Measurements from ENCODE around the gene LRRC28. TPM values are rescaled to one million over a fixed set of nuclear protein-coding genes. Genes with fewer than 3 reads are reported as not detected.

Gene LRRC28
- total and polyA plus RNA-seq, 9 of the 15 experiments (the other 6 are each of a cell fraction or from before 2014, with no cell fraction given) = 5.5 to 17.4 (median 7.9) TPM

GRCh38 chr15:99250001-99250400 lies 1.3 kb upstream of the LRRC28 start:
- Histone ChIP-seq H3K9me1 (ENCODE audit: control insufficient read depth, insufficient read depth, low read length) (no peaks in the 10 kb centered on the region), H2AFZ (ENCODE audit: low read depth, low read length) (no peak overlapping the region; the same call in 1 of the 2 replicates), H3K9me3 (replicated peaks; ENCODE audit: control insufficient read depth, insufficient read depth, low read depth, low read length) (no peaks in the 10 kb centered on the region), H3K79me2 (ENCODE audit: control insufficient read depth, insufficient read depth, low read length) (no peaks in the 10 kb centered on the region), H4K20me1 (replicated peaks; ENCODE audit: control insufficient read depth, insufficient read depth, low read length) (no peaks in the 10 kb centered on the region), H3K27me3 (ENCODE audit: control insufficient read depth in 2 of 2, insufficient read depth in 2 of 2, low read length in 2 of 2) (no peaks in the 10 kb centered on the region), H3K4me3 (peak overlapping the region; percentile 71), H3K4me2 (ENCODE audit: insufficient read depth, low read length) (no peak overlapping the region; the same call in 1 of the 2 replicates), H3K36me3 (ENCODE audit: control insufficient read depth, insufficient read depth, low read length) (no peaks in the 10 kb centered on the region), H3K9ac (ENCODE audit: insufficient read depth in 1 of 2, low read depth in 2 of 2, low read length in 2 of 2) (peak overlapping the region in 1 of 2 experiments; percentile 93; a peak in 2 of 4 replicates), H3K4me1 (replicated peaks in 1 of 2; ENCODE audit: control insufficient read depth in 2 of 2, insufficient read depth in 2 of 2, low read length in 2 of 2) (peaks cover 0 to 4% of the 10 kb centered on the region in 2 experiments; a peak in 1 of 5 replicates), H3K27ac (ENCODE audit: extremely low read depth, low read depth, low read length) (no peak overlapping the region; the same call in 2 of the 3 replicates)
- FAIRE-seq = no peak
- WGBS (ENCODE audit: insufficient coverage, low coverage, missing lambda C conversion rate) = 36% methylated on average over 4 of the region's 4 CpGs
- CTCF ChIA-PET (ENCODE audit: low intra/inter-chr PET ratio) = no interaction called here
- BruUV-seq (replicated peaks) = no TSS peak
- POLR2A ChIA-PET = no interaction called here
- no peak for DNase-seq (ENCODE audit: extremely low read depth in 1 of 4, low spot score in 3 of 4)
- no peak for TF ChIP-seq EP300 (IDR thresholded peaks at IDR 0.05; ENCODE audit: low read length)
- TF ChIP-seq ZNF354B (CRISPR knock-in tag; IDR thresholded peaks at IDR 0.05) = no peak
- TF ChIP-seq ZBTB1 (CRISPR knock-in tag; IDR thresholded peaks at IDR 0.05; ENCODE audit: borderline replicate concordance, low read depth) = no peak
- no peak for TF ChIP-seq ARID2 (IDR thresholded peaks at IDR 0.05)
- TF ChIP-seq ZNF274 (IDR thresholded peaks at IDR 0.05; ENCODE audit: borderline replicate concordance, low read depth, low read length) = no peak
- no peak for TF ChIP-seq CEBPB (tag; IDR thresholded peaks at IDR 0.05)
- no peak for TF ChIP-seq FOXJ2 (tag; IDR thresholded peaks at IDR 0.05)
- TF ChIP-seq CUX1 (CRISPR knock-in tag; IDR thresholded peaks at IDR 0.05) = no peak
- TF ChIP-seq ELF2 (CRISPR knock-in tag; IDR thresholded peaks at IDR 0.05) = no peak
- no peak for TF ChIP-seq FOXA3 (CRISPR knock-in tag; conservative IDR thresholded peaks at IDR 0.05 in 1 of 2, IDR thresholded peaks at IDR 0.05 in 1 of 2)
- TF ChIP-seq DDX20 (tag; IDR thresholded peaks at IDR 0.05; ENCODE audit: low read depth) = no peak
- TF ChIP-seq NFIC (IDR thresholded peaks at IDR 0.05) = no peak
- TF ChIP-seq ATF4 (CRISPR knock-in tag; IDR thresholded peaks at IDR 0.05) = no peak
- no peak for TF ChIP-seq ZNF696 (CRISPR knock-in tag; conservative IDR thresholded peaks at IDR 0.05)
- TF ChIP-seq POLR2H (tag; IDR thresholded peaks at IDR 0.05; ENCODE audit: low read depth) = no peak
- TF ChIP-seq HDAC3 (IDR thresholded peaks at IDR 0.05; ENCODE audit: borderline replicate concordance, partially characterized antibody) = no peak
- TF ChIP-seq TCF15 (CRISPR knock-in tag; IDR thresholded peaks at IDR 0.05) = no peak
- in situ Hi-C loops (cut with MboI) = no loop called here
- no peak for ATAC-seq
- intact Hi-C loops (cut with micrococcal nuclease) = no loop called here

All from K562 (cell line).